HTERT RPE-1 (cell line): Measurements from ENCODE around the gene PPM1F.
"Not testable (repeated sequence)": the region's sequence is repeated elsewhere in the genome, so short reads cannot be mapped to it uniquely, and the experiment has no call there.

ENCODE experiments used
- in situ Hi-C: fragments of 300-500 bp; cut with MboI; formaldehyde crosslinking; loops from 4 replicates; pipeline ENCODE4 v1.14.3; 2020; ENCODE audit warnings: low sequenced_read_pairs

PPM1F gene

GRCh38 chr22:21898354-21898896 lies 54.2 kb downstream of the PPM1F start:
- in situ Hi-C loops = no loop called here

DNA sequence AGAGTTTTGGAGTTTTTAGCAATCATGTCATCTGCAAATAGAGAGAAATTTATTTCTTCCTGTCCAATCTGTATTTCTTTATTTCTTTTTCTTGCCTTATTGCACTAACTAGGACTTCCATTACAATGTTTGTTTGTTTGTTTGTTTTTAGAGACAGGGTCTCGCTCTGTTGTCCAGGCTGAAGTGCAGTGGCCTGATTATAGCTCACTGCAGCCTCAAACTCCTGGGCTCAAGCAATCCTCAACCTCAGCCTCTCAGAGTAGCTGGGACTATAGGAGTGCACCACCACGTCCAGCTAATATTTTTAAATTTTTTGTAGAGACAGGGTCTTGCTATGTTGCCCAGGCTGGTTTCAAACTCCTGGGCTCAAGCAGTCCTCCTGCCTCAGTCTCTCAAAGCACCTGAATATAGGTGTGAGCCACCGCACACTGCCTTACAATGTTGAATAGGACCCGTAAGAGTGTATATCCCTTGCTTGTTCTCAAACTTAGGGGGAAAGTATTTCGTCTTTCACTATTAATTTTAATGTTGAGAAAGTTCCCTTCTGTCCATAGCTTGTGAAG lies 55.6 kb downstream of the PPM1F start:
- in situ Hi-C loops = no loop called here

DNA sequence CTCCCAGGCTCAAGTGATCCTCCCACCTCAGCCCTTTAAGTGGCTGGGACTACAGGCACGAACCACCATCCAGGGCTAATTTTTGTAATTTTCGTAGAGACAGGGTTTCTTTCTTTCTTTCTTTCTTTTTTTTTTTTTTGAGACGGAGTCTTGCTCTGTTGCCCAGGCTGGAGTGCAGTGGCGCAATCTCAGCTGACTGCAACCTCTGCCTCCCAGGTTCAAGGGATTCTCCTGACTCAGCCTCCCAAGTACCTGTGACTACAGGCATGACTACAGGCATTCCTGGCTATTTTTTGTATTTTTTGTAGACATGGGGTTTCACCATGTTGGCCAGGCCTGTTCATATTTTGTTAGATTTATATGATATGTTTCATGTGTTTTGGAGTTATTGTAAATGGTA lies 56.4 kb downstream of the PPM1F start:
- in situ Hi-C loops = not testable (repeated sequence)

GRCh38 chr22:21894799-21895198 lies 57.8 kb downstream of the PPM1F start:
- in situ Hi-C loops = no loop called here

DNA sequence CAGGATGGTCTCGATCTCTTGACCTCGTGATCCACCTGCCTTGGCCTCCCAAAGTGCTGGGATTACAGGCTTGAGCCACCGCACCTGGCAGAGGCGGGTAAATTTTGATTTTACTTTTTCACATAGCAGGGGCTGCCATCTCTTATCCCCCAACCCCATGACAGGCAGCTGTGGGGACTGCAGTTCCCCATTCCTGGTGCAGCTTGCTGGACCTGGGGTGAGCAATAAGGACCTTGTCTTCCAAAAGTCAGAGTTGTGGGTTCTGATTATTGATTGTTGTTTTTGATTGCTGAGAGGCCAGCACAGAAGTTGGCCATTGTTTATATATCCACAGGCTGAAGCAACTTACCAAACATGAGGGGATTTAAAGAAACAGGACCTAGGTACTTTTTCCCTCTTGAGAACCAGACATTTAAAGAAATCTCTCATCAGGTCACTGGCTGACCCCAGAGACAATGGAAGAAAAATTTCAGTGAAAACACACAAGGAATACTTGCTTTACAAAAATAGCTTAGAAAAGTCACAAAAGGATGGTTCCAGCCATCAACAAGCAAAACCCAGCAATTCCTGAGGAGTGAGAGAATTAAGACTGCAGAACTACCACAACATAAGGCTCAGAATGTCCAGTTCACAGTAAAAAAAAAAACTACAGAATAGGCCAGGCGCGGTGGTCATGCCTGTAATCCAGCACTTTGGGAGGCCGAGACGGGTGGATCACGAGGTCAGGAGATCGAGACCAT lies 63.2 kb downstream of the PPM1F start:
- in situ Hi-C loops = no loop called here

DNA sequence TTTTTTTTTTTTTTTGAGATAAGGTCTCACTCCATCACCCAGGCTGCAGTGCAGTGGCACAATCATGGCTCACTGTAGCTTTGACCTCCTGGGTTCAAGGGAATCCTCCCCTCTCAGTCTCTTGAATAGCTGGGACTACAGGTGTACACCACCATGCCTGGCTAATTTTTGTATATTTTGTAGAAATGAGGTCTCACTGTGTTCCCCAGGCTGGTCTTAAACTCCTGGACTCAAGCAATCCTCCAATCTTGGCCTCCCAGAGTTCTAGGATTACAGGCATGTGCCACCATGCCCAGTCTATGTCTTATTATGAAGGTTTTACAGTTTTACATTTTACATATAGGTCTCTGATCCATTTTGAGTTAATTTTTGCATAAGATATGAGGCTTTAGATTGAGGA lies 64.8 kb downstream of the PPM1F start:
- in situ Hi-C loops = no loop called here

GRCh38 chr22:21883930-21884329 lies 68.7 kb downstream of the PPM1F start:
- in situ Hi-C loops = not testable (repeated sequence)

DNA sequence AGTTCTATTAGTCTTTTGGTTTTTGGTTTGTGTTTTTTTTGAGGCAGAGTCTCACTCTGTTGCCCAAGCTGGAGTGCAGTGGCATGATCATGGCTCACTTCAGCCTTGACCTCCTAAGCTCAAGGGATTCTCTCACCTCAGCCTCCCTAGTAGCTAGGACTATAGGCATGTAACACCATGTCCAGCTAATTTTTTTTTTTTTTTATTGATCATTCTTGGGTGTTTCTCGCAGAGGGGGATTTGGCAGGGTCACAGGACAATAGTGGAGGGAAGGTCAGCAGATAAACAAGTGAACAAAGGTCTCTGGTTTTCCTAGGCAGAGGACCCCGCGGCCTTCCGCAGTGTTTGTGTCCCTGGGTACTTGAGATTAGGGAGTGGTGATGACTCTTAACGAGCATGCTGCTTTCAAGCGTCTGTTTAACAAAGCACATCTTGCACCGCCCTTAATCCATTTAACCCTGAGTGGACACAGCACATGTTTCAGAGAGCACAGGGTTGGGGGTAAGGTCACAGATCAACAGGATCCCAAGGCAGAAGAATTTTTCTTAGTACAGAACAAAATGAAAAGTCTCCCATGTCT lies 69.8 kb downstream of the PPM1F start:
- in situ Hi-C loops = not testable (repeated sequence)

DNA sequence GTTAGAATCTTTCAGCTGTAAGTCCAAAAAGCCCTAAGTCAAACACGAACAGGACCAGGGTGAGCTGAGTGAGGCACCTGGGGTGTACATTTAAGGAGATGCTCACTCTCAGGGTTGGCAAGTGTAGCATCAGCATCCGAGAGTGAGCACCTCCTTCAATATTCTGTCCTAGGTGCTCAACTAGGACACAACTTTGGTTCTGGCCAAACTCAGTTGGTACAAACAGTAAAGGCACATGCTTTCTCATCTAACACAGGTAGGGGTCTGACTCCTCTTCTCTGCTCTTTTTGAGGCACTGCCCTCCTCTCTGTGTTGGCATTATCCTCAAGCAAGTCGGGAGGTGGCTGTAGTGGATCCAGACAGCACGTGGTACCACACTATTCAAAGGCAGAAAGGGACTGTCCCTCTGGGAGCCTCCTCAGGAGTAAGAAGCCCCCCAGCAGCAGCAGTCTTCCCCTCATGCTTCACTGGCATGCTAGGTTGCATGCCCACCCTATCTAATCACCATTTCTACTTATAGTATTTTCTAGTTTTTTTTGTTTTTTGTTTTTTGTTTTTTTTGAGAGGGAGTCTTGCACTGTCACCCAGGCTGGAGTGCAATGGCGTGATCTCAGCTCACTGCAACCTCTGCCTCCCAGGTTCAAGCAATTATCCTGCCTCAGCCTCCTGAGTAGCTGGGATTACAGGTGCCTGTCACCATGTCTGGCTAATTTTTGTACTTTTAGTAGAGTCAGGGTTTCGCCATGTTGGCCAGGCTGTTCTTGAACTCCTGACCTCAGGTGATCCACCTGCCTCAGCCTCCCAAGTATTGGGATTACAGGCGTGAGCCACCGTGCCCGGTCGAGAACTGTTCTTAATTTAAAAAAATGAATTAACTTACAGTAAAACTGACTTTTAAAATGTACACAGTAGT lies 70.6 kb downstream of the PPM1F start:
- in situ Hi-C loops = no loop called here

DNA sequence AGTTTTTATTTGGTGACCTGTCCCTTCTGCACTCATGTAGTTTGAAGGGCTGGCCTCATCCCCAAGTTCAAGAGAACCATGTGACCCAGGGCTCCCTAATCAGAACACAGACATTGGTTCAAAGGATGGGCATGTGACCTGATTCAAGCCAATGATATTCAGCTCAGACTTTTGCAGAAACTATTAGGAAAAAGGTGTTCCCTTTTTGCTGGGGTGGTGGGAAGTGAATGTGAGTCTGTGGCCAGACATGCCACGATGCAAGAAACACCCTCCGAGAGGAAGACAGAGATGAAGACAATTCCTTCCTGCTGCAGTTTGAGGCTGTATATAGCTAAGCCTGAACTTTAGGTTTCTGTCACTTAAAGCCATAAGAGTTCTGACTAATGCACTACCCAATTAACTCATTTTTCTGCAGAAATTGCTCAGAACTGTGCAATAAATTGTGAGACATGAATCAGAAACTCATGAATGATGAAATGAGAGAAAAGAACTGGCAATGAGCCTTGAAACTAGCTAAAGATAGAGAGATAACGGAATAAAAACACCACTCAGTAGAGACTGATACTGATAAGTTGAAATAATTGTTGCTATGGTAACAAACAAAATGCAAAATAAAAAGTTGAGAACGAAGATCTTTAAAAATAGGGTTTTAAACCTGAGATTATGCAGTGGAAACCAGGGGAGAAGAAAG lies 76.0 kb downstream of the PPM1F start:
- in situ Hi-C loops = no loop called here

- in situ Hi-C loops = not testable (repeated sequence)
These were observed 77.7 kb downstream of the PPM1F start for GRCh38 chr22:21874953-21875352.

DNA sequence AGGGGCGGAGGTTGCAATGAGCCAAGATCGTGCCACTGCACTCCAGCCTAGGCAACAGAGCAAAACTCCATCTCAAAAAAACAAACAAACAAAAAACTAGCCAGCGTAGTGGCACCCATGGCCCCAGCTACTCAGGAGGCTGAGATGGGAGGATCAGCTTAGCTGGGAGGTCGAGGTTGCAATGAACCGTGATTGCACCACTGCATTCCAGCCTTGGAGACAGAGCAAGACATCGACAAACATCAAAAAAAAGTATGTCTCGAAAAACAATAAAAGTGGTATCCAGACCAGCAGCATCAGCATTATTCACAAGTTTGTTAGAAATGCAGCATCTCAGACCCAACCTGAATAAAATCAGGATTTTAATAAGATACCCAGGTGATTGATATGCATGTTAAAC lies 79.0 kb downstream of the PPM1F start:
- in situ Hi-C loops = no loop called here

DNA sequence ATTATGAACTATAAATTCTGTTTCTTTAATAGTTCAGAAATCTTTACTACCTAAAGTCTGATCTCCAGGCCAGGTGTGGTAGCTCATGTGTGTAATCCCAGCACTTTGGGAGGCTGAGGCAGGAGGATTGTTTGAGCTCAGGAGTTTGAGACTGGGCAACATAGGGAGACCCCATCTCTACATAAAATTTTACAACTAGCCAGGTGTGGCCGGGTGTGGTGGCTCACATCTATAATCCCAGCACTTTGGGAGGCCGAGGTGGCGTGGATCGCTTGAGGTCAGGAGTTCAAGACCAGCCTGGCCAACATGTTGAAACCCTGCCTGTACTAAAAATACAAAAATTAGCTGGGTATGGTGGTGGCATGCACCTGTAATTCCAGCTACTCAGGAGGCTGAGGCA lies 79.9 kb downstream of the PPM1F start:
- in situ Hi-C loops = not testable (repeated sequence)
